ENCODE results near the gene RASSF6.

GRCh38 chr4:73653695-73654106 lies 33.5 kb upstream of the RASSF6 start:
- no peak for TF ChIP-seq POLR2A (IDR thresholded peaks at IDR 0.05)
- peak in 2 of 3 donors; percentile 45 to 55 for TF ChIP-seq CTCF (IDR thresholded peaks at IDR 0.05)
